A673 (cell line): ENCODE results near the gene RFPL1. TPM values are rescaled to one million over a fixed set of nuclear protein-coding genes. Genes with fewer than 3 reads are reported as not detected.

ENCODE experiments used
- BruUV-seq: library from RNA; stranded (reverse); fragments of 400-500 nt; replicated peaks from 2 replicates; lab custom pipeline; 2021; lab: Mats Ljungman, UMichigan
- CTCF ChIA-PET: fragments of 300-600 bp; sonication (Branson Sonifier 250); formaldehyde crosslinking; loops from one replicate; lab custom pipeline; 2022; ENCODE audit warnings: antibody characterized with exemption; lab: Charles Lee
- POLR2A ChIA-PET: fragments of 300-600 bp; sonication (Branson Sonifier 250); formaldehyde crosslinking; loops from one replicate; lab custom pipeline; 2022; ENCODE audit warnings: antibody characterized with exemption; ENCODE audit not compliant: low non-redundant PET; lab: Charles Lee
- DNase-seq: peaks from one replicate; pipeline ENCODE4 v3.0.0-alpha.2; 2015; ENCODE audit warnings: low spot score
- H3K27ac ChIP-seq: fragments of 200-600 bp; sonication (generic); 2 replicates; pipeline ENCODE4 v1.5.1; 2016; ENCODE audit warnings: mixed run types, low read depth, mild to moderate bottlenecking, mixed read lengths, antibody characterized with exemption, low read length; ENCODE audit not compliant: poor library complexity, severe bottlenecking
- H3K27me3 ChIP-seq: fragments of 200-600 bp; sonication (generic); replicated peaks from 2 replicates; pipeline ENCODE4 v1.6.1; 2017; ENCODE audit warnings: mixed run types, low read depth, mild to moderate bottlenecking, mixed read lengths, antibody characterized with exemption, low read length; ENCODE audit not compliant: insufficient read depth, poor library complexity
- H3K36me3 ChIP-seq: fragments of 200-600 bp; sonication (generic); 2 replicates; pipeline ENCODE4 v1.6.1; 2016; ENCODE audit warnings: mixed run types, mild to moderate bottlenecking, mixed read lengths, antibody characterized with exemption, low read length; ENCODE audit not compliant: insufficient read depth, poor library complexity, severe bottlenecking
- H3K4me1 ChIP-seq: fragments of 200-600 bp; sonication (generic); 2 replicates; pipeline ENCODE4 v1.6.1; 2017; ENCODE audit warnings: mixed run types, mild to moderate bottlenecking, mixed read lengths, antibody characterized with exemption, low read length; ENCODE audit not compliant: insufficient read depth, poor library complexity, severe bottlenecking
- H3K4me3 ChIP-seq: fragments of 200-600 bp; sonication (generic); 2 replicates; pipeline ENCODE4 v1.5.1; 2016; ENCODE audit warnings: low read depth, mixed run types, mild to moderate bottlenecking, mixed read lengths, low read length; ENCODE audit not compliant: poor library complexity, severe bottlenecking
- H3K9me3 ChIP-seq: fragments of 200-600 bp; sonication (generic); 2 replicates; pipeline ENCODE4 v1.6.1; 2016; ENCODE audit warnings: mixed run types, low read depth, mild to moderate bottlenecking, mixed read lengths, antibody characterized with exemption, low read length; ENCODE audit not compliant: poor library complexity, severe bottlenecking
- CTCF ChIP-seq: fragments of 300-800, 200-600 bp; sonication (generic); conservative IDR thresholded peaks from 2 replicates; pipeline ENCODE4 v1.5.1; 2017; ENCODE audit warnings: low read depth, mild to moderate bottlenecking, antibody characterized with exemption, low read length, moderate library complexity, mixed read lengths
- EZH2 ChIP-seq: fragments of 200-600 bp; sonication (generic); IDR thresholded peaks from 2 replicates; pipeline ENCODE4 v1.6.1; 2017; ENCODE audit warnings: borderline replicate concordance, low read depth, mild to moderate bottlenecking, mixed read lengths, antibody characterized with exemption, low read length; ENCODE audit not compliant: poor library complexity, severe bottlenecking
- intact Hi-C: fragments of 100-400 bp; cut with micrococcal nuclease; formaldehyde crosslinking; loops from one replicate; pipeline ENCODE4 v1.10.0; 2022; ENCODE audit not compliant: unreplicated experiment
- total RNA-seq: library from RNA; stranded (reverse); gene quantifications from 2 replicates; pipeline ENCODE4 v1.2.3, GENCODE V29; 2021

RFPL1 gene
- total RNA-seq, 1 experiment from 2014 or later = not detected

- H3K9me3 ChIP-seq = no peaks in the 10 kb centered on the region
- BruUV-seq = no TSS peak
Measured at GRCh38 chr22:29434288-29434687, 4.1 kb upstream of the RFPL1 start.

GRCh38 chr22:29435236-29436136, 2.9 kb upstream of the RFPL1 start:
- ChIA-PET CTCF (no interaction called here), POLR2A (no interaction called here)
- Histone ChIP-seq H3K4me3 (no peak overlapping the region), H3K27me3 (peaks cover 2% of the 10 kb centered on the region), H3K27ac (no peak overlapping the region), H3K4me1 (no peaks in the 10 kb centered on the region), H3K36me3 (no peaks in the 10 kb centered on the region), H3K9me3 (no peaks in the 10 kb centered on the region)
- intact Hi-C loops = no loop called here
- TF ChIP-seq EZH2 (no peak), CTCF (no peak)
- no TSS peak for BruUV-seq
- no peak for DNase-seq

More at GRCh38 chr22:29434288-29434687, 4.1 kb upstream of the RFPL1 start:
- TF ChIP-seq CTCF (no peak), EZH2 (no peak)
- no peaks in the 10 kb centered on the region for H3K36me3 ChIP-seq
- POLR2A ChIA-PET = no interaction called here
- CTCF ChIA-PET = no interaction called here
- H3K27ac ChIP-seq = no peak overlapping the region
- H3K4me3 ChIP-seq = no peak overlapping the region
- H3K4me1 ChIP-seq = no peaks in the 10 kb centered on the region
- DNase-seq = no peak
- intact Hi-C loops = no loop called here
- H3K27me3 ChIP-seq = peaks cover 2% of the 10 kb centered on the region

- ChIA-PET CTCF (no interaction called here), POLR2A (no interaction called here)
- H3K4me1 ChIP-seq = no peaks in the 10 kb centered on the region
- no TSS peak for BruUV-seq
- no peaks in the 10 kb centered on the region for H3K27me3 ChIP-seq
- H3K4me3 ChIP-seq = no peak overlapping the region
- TF ChIP-seq CTCF (no peak), EZH2 (no peak)
- no peaks in the 10 kb centered on the region for H3K36me3 ChIP-seq
- DNase-seq = no peak
- no peak overlapping the region for H3K27ac ChIP-seq
- H3K9me3 ChIP-seq = no peaks in the 10 kb centered on the region
- intact Hi-C loops = no loop called here
Measured at GRCh38 chr22:29442976-29443375, 4.6 kb downstream of the RFPL1 start.
